Ishikawa (cell line): ENCODE data around the gene CRYGN.

Experiments
- TAF1 ChIP-seq: IDR thresholded peaks from 2 replicates; pipeline ENCODE4 v1.6.1; 2012; ENCODE audit warnings: low read depth, mild to moderate bottlenecking
- TCF12 ChIP-seq: IDR thresholded peaks from 2 replicates; pipeline ENCODE4 v1.6.1; 2012; ENCODE audit warnings: low read depth
- YY1 ChIP-seq: IDR thresholded peaks from 2 replicates; pipeline ENCODE4 v1.6.1; 2012; ENCODE audit warnings: low read depth
- TF ChIP-seq, protein P1 (sequence below): IDR thresholded peaks from 2 replicates; pipeline ENCODE4 v1.6.1; 2012

DNA sequence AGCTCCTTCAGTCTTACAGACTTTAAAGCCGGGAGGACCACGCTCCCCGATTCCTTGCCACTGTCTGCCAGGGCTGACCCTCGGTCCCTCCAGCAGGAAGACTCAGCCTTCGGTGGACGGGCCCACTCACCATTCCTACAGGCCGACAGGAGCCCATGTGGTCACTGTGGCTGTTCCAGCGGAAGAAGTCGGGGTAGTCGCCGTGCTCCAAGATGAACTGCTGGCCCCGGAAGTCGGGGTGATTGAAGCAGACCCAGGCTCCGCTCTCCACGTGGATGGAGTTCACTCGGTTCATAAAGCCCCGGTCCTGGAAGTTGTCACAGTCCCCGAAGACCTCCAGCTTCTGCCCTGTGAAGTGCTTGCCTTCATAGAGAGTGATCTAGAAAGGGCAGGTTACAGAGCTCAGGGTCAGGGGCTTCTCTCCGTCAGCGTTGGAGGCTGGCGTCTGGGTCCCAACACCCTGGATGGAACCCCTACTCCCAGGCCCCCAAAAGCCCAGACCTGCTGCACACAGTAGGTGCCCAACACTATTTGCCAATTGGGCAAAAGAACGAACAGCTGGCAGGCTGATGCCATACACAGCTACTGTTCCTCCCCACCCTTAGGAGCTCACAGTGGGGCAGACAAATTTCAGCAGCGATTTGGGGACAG is 1.9 kb downstream of the CRYGN start:
- TF ChIP-seq, protein P1, sequence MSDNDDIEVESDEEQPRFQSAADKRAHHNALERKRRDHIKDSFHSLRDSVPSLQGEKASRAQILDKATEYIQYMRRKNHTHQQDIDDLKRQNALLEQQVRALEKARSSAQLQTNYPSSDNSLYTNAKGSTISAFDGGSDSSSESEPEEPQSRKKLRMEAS = no peak
- TF ChIP-seq YY1 = no peak
- TF ChIP-seq TAF1 = no peak
- no peak for TF ChIP-seq TCF12
